Measurements from ENCODE around the gene SPEM3. TPM values are rescaled to one million over a fixed set of nuclear protein-coding genes. Genes with fewer than 3 reads are reported as not detected.

The SPEM3 gene
- polyA plus RNA-seq, 3 donors: not detected

DNA sequence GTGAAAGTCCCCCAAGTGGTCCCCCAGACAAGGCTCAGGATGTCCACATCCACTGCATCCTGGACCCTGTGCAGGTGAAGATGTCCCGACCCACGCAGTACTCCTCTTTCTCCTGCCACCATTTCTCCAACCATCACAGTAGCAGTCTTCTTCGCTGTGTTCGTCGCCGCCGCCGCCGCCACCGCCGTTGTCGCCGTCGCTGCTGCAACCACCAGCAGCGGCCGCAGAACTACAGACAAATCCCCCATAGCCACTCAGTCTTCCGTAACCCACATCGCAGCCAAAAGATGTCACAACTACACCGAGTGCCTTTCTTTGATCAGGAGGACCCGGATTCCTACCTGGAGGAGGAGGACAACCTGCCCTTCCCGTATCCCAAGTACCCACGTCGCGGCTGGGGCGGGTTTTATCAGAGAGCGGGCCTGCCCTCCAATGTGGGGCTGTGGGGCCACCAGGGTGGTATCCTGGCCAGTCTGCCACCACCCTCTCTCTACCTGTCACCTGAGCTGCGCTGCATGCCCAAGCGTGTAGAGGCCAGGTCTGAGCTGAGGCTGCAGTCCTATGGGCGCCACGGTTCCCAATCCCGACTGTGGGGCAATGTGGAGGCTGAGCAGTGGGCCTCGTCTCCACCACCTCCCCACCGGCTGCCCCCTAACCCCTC lies 2.3 kb upstream of the SPEM3 start:
- Histone ChIP-seq H3K36me3 (replicated peaks in 1 of 2; ENCODE audit: control insufficient read depth in 1 of 2, insufficient read depth in 2 of 2, low read length in 2 of 2) (no peaks in the 10 kb centered on the region), H3K27me3 (ENCODE audit: control insufficient read depth in 2 of 2, insufficient read depth in 2 of 2, low read length in 2 of 2) (no peaks in the 10 kb centered on the region), H3K4me3 (replicated peaks in 1 of 3; ENCODE audit: low read depth in 2 of 3, low read length in 3 of 3) (no peak overlapping the region), H4K20me1 (ENCODE audit: insufficient read depth, low read length) (no peaks in the 10 kb centered on the region), H3K9ac (ENCODE audit: insufficient read depth, low read length, poor library complexity, severe bottlenecking) (no peak overlapping the region), H3K4me1 (ENCODE audit: control insufficient read depth in 1 of 2, insufficient read depth in 2 of 2, low read length in 2 of 2) (no peaks in the 10 kb centered on the region), H3K27ac (ENCODE audit: low read depth in 1 of 2, low read length in 2 of 2) (no peak overlapping the region), H2AFZ (ENCODE audit: insufficient read depth, low read depth, low read length, poor library complexity, severe bottlenecking) (no peak overlapping the region), H3K4me2 (replicated peaks; ENCODE audit: extremely low read depth, low read length, poor library complexity, severe bottlenecking) (no peak overlapping the region), H3K79me2 (ENCODE audit: insufficient read depth, low read length) (no peaks in the 10 kb centered on the region), H3K9me3 (replicated peaks in 1 of 2; ENCODE audit: control insufficient read depth in 1 of 2, insufficient read depth in 1 of 2, low read length in 2 of 2) (no peaks in the 10 kb centered on the region)
- DNase-seq: no peak
- Mint-ChIP-seq H3K9me3 (no peaks in the 10 kb centered on the region), H3K27me3 (ENCODE audit: low read depth in 3 of 3) (peaks cover 0 to 5% (median 2%) of the 10 kb centered on the region in 3 donors), H3K36me3 (no peaks in the 10 kb centered on the region), H3K4me3 (no peak overlapping the region), H3K27ac (no peak overlapping the region), H3K4me1 (no peaks in the 10 kb centered on the region)
- no peak for TF ChIP-seq CTCF (IDR thresholded peaks at IDR 0.05)
- WGBS (ENCODE audit: insufficient coverage): 97% methylated on average over 26 of the region's 33 CpGs
- intact Hi-C loops (cut with micrococcal nuclease): no loop called here

GRCh38 chr17:7426896-7427489 lies 1.7 kb upstream of the SPEM3 start:
- Histone ChIP-seq H3K4me3 (replicated peaks in 1 of 3; ENCODE audit: low read depth in 2 of 3, low read length in 3 of 3) (no peak overlapping the region), H3K4me1 (ENCODE audit: control insufficient read depth in 1 of 2, insufficient read depth in 2 of 2, low read length in 2 of 2) (no peaks in the 10 kb centered on the region), H3K9me3 (replicated peaks in 1 of 2; ENCODE audit: control insufficient read depth in 1 of 2, insufficient read depth in 1 of 2, low read length in 2 of 2) (no peaks in the 10 kb centered on the region), H3K4me2 (replicated peaks; ENCODE audit: extremely low read depth, low read length, poor library complexity, severe bottlenecking) (no peak overlapping the region), H3K27ac (ENCODE audit: low read depth in 1 of 2, low read length in 2 of 2) (no peak overlapping the region), H2AFZ (ENCODE audit: insufficient read depth, low read depth, low read length, poor library complexity, severe bottlenecking) (no peak overlapping the region), H3K79me2 (ENCODE audit: insufficient read depth, low read length) (no peaks in the 10 kb centered on the region), H3K27me3 (ENCODE audit: control insufficient read depth in 2 of 2, insufficient read depth in 2 of 2, low read length in 2 of 2) (no peaks in the 10 kb centered on the region), H4K20me1 (ENCODE audit: insufficient read depth, low read length) (no peaks in the 10 kb centered on the region), H3K36me3 (replicated peaks in 1 of 2; ENCODE audit: control insufficient read depth in 1 of 2, insufficient read depth in 2 of 2, low read length in 2 of 2) (no peaks in the 10 kb centered on the region), H3K9ac (ENCODE audit: insufficient read depth, low read length, poor library complexity, severe bottlenecking) (no peak overlapping the region)
- 95% methylated on average over 21 of the region's 29 CpGs for whole genome bisulfite sequencing (ENCODE audit: insufficient coverage)
- H3K9me3 Mint-ChIP-seq: no peaks in the 10 kb centered on the region
- no peak for DNase-seq
- no peaks in the 10 kb centered on the region for H3K36me3 Mint-ChIP-seq
- H3K27ac Mint-ChIP-seq: peak overlapping the region in 1 of 7 donors; percentile 71
- intact Hi-C loops (cut with micrococcal nuclease): no loop called here
- no peak for TF ChIP-seq CTCF (IDR thresholded peaks at IDR 0.05)
- H3K4me1 Mint-ChIP-seq: no peaks in the 10 kb centered on the region
- H3K4me3 Mint-ChIP-seq: no peak overlapping the region
- H3K27me3 Mint-ChIP-seq (ENCODE audit: low read depth in 3 of 3): peaks cover 0 to 4% (median 2%) of the 10 kb centered on the region in 3 donors
